Activated CD8-positive, alpha-beta T cell treated with anti-CD3 and anti-CD28 coated beads for 36 hours (primary cell): ENCODE data around the gene CYP2B6. TPM values are rescaled to one million over a fixed set of nuclear protein-coding genes. Genes with fewer than 3 reads are reported as not detected.
"Not testable (repeated sequence)": the region's sequence is repeated elsewhere in the genome, so short reads cannot be mapped to it uniquely, and the experiment has no call there.

ENCODE experiments used
- ATAC-seq: fragments of 200-7000 bp; cut with Tn5 transposase; one replicate; pipeline ENCODE4 v1.10.0; 2021; ENCODE audit warnings: mild to moderate bottlenecking, moderate library complexity
- CTCF ChIA-PET: fragments of 350-600 bp; sonication (Branson Sonifier 250); formaldehyde crosslinking; loops from one replicate; lab custom pipeline; 2021; ENCODE audit warnings: antibody characterized with exemption; lab: Charles Lee
- POLR2A ChIA-PET: fragments of 350-600 bp; sonication (Branson Sonifier 250); formaldehyde crosslinking; loops from one replicate; lab custom pipeline; 2021; ENCODE audit warnings: antibody characterized with exemption; lab: Charles Lee
- DNase-seq: peaks from one replicate; pipeline ENCODE4 v3.0.0-alpha.2; 2020
- H3K27ac Mint-ChIP-seq: one replicate; pipeline ENCODE4 v1.8.0; 2021; ENCODE audit warnings: mild to moderate bottlenecking, mixed read lengths
- H3K27me3 Mint-ChIP-seq: one replicate; pipeline ENCODE4 v1.8.0; 2021; ENCODE audit warnings: mixed read lengths
- H3K36me3 Mint-ChIP-seq: one replicate; pipeline ENCODE4 v1.8.0; 2021; ENCODE audit warnings: low read depth, mixed read lengths
- H3K4me1 Mint-ChIP-seq: one replicate; pipeline ENCODE4 v1.8.0; 2021; ENCODE audit warnings: low read depth, mixed read lengths
- H3K4me3 Mint-ChIP-seq: one replicate; pipeline ENCODE4 v1.8.0; 2021; ENCODE audit warnings: mild to moderate bottlenecking, moderate library complexity, mixed read lengths
- H3K9me3 Mint-ChIP-seq: one replicate; pipeline ENCODE4 v1.8.0; 2021; ENCODE audit warnings: mixed read lengths
- CTCF ChIP-seq: fragments of 200-600 bp; IDR thresholded peaks from one replicate; pipeline ENCODE4 v1.8.0; 2022; ENCODE audit warnings: antibody characterized with exemption, mild to moderate bottlenecking
- intact Hi-C: fragments of 100-400 bp; cut with micrococcal nuclease; formaldehyde crosslinking; loops from one replicate; pipeline ENCODE4 v1.10.0; 2022
- total RNA-seq, 2 experiments: library from RNA; stranded (reverse); gene quantifications; one replicate each; pipeline ENCODE4 v1.2.3, GENCODE V29; 2021

CYP2B6 gene
- total RNA-seq, 2 experiments from 2014 or later, result not detected

GRCh38 chr19:40974633-40975037, 16.4 kb upstream of the CYP2B6 start:
- CTCF ChIA-PET, result interaction anchor here (0.7 to 3.2 kb wide), 16 partner anchors 10 to 173 kb away, joined by 3 to 20 read pairs (median 4); no protein-coding TSS in a partner anchor
- no peak overlapping the region for H3K4me3 Mint-ChIP-seq
- no peak overlapping the region for H3K27ac Mint-ChIP-seq
- intact Hi-C loops, result loop anchor here (2.0 kb wide), 1 partner anchor 170 kb away; no protein-coding TSS in a partner anchor
- H3K27me3 Mint-ChIP-seq, result peaks cover 2% of the 10 kb centered on the region
- POLR2A ChIA-PET, result no interaction called here
- H3K4me1 Mint-ChIP-seq, result peaks cover 25% of the 10 kb centered on the region
- TF ChIP-seq CTCF, result peak; percentile 93
- ATAC-seq, result peak; percentile 80
- peak; percentile 90 for DNase-seq
- H3K36me3 Mint-ChIP-seq, result no peaks in the 10 kb centered on the region
- no peaks in the 10 kb centered on the region for H3K9me3 Mint-ChIP-seq

- no peak for DNase-seq
- Mint-ChIP-seq H3K9me3 (no peaks in the 10 kb centered on the region), H3K4me1 (peaks cover 10% of the 10 kb centered on the region), H3K27ac (no peak overlapping the region), H3K4me3 (no peak overlapping the region), H3K27me3 (peaks cover 5% of the 10 kb centered on the region), H3K36me3 (no peaks in the 10 kb centered on the region)
- intact Hi-C loops, result no loop called here
- ATAC-seq, result no peak
- no peak for TF ChIP-seq CTCF
- CTCF ChIA-PET, result interaction anchor here (3.2 kb wide), 1 partner anchor 168 kb away, joined by 20 read pairs; no protein-coding TSS in a partner anchor
- POLR2A ChIA-PET, result no interaction called here
Observed at GRCh38 chr19:40976134-40976533, 14.9 kb upstream of the CYP2B6 start.

GRCh38 chr19:40976724-40977123, 14.4 kb upstream of the CYP2B6 start:
- Mint-ChIP-seq H3K27ac (no peak overlapping the region), H3K4me3 (no peak overlapping the region), H3K27me3 (peaks cover 5% of the 10 kb centered on the region), H3K4me1 (peaks cover 9% of the 10 kb centered on the region), H3K9me3 (no peaks in the 10 kb centered on the region), H3K36me3 (no peaks in the 10 kb centered on the region)
- ChIA-PET POLR2A (no interaction called here), CTCF (interaction anchor here (3.2 kb wide), 1 partner anchor 168 kb away, joined by 20 read pairs; no protein-coding TSS in a partner anchor)
- no peak for DNase-seq
- ATAC-seq, result no peak
- intact Hi-C loops, result no loop called here
- no peak for TF ChIP-seq CTCF

- H3K9me3 Mint-ChIP-seq, POLR2A ChIA-PET, CTCF ChIA-PET, ATAC-seq, intact Hi-C loops, H3K27me3 Mint-ChIP-seq, H3K27ac Mint-ChIP-seq, DNase-seq, H3K4me3 Mint-ChIP-seq, H3K4me1 Mint-ChIP-seq, H3K36me3 Mint-ChIP-seq: not testable (repeated sequence)
Observed at GRCh38 chr19:40979759-40980158, 11.3 kb upstream of the CYP2B6 start.

- H3K4me3 Mint-ChIP-seq, intact Hi-C loops, POLR2A ChIA-PET, ATAC-seq, H3K27ac Mint-ChIP-seq, H3K36me3 Mint-ChIP-seq, H3K9me3 Mint-ChIP-seq, H3K27me3 Mint-ChIP-seq, DNase-seq, H3K4me1 Mint-ChIP-seq: not testable (repeated sequence)
- CTCF ChIA-PET, result interaction anchor here (0.9 kb wide), 1 partner anchor 146 kb away, joined by 3 read pairs; no protein-coding TSS in a partner anchor
Observed at GRCh38 chr19:40980743-40981442, 10.2 kb upstream of the CYP2B6 start.

GRCh38 chr19:40981591-40981990, 9.5 kb upstream of the CYP2B6 start:
- intact Hi-C loops, result no loop called here
- CTCF ChIA-PET, result no interaction called here
- DNase-seq, result no peak
- Mint-ChIP-seq H3K9me3 (no peaks in the 10 kb centered on the region), H3K27ac (no peak overlapping the region), H3K4me1 (peaks cover 3% of the 10 kb centered on the region), H3K27me3 (peaks cover 5% of the 10 kb centered on the region), H3K36me3 (no peaks in the 10 kb centered on the region), H3K4me3 (no peak overlapping the region)
- TF ChIP-seq CTCF, result no peak
- no peak for ATAC-seq
- POLR2A ChIA-PET, result no interaction called here
